ENCODE data around the gene SLC35F2. TPM values are rescaled to one million over a fixed set of nuclear protein-coding genes. Genes with fewer than 3 reads are reported as not detected.

SLC35F2 gene
- total and polyA plus RNA-seq, 2 of the 4 experiments (the other 2 are of a cell fraction), result 4.9 to 15.4 TPM

DNA sequence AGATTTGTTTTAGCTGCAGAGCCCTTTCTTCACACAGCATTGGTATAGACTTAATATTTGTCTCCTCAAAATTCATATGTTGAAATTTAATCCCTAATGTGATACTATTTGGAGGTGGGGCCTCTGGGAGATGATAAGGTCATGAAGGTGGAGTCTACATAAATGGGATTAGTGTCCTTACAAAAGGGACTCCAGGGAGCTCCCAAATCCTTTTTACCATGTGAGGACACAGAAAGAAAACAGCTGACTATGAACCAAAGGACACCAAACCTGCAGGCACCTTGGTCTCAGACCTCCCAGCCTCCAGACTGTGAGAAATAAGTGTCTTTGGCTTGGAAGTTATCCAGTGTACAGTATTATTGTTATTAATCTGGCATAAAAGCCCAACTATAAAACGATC is 10.2 kb downstream of the SLC35F2 start:
- ChIA-PET POLR2A (ENCODE audit: unreplicated experiment) (no interaction called here), CTCF (no interaction called here)
- H3K9me3 ChIP-seq (ENCODE audit: control insufficient read depth, insufficient read depth, low read length), result no peaks in the 10 kb centered on the region
- no peak overlapping the region for H3K4ac ChIP-seq (ENCODE audit: low read depth, low read length)
- dilution Hi-C loops (cut with HindIII; ENCODE audit: low sequenced_read_pairs, unreplicated experiment), result no loop called here
- H3K4me1 ChIP-seq (ENCODE audit: control insufficient read depth, insufficient read depth, low read length), result no peaks in the 10 kb centered on the region; the same call in 1 of the 2 replicates
- no peak overlapping the region for H2BK120ac ChIP-seq (ENCODE audit: low read depth, low read length)
- H4K91ac ChIP-seq (ENCODE audit: insufficient read depth, low read depth, low read length), result no peak overlapping the region
- H2BK15ac ChIP-seq (ENCODE audit: low read depth, low read length), result no peak overlapping the region
- no peak overlapping the region for H3K56ac ChIP-seq (ENCODE audit: extremely low read depth, insufficient read depth, low read length)
- H3K27ac ChIP-seq (ENCODE audit: insufficient read depth, low read length), result no peak overlapping the region
- no peak overlapping the region for H2AK9ac ChIP-seq (replicated peaks; ENCODE audit: low read depth, low read length, poor library complexity)
- no peak overlapping the region for H3K14ac ChIP-seq (replicated peaks; ENCODE audit: low read depth, low read length)
- H2BK20ac ChIP-seq (ENCODE audit: low read depth, low read length), result no peak overlapping the region
- no peak overlapping the region for H2AK5ac ChIP-seq (ENCODE audit: low read depth, low read length)
- no peak overlapping the region for H3K4me2 ChIP-seq (ENCODE audit: low read depth, low read length)
- TF ChIP-seq, protein P1, sequence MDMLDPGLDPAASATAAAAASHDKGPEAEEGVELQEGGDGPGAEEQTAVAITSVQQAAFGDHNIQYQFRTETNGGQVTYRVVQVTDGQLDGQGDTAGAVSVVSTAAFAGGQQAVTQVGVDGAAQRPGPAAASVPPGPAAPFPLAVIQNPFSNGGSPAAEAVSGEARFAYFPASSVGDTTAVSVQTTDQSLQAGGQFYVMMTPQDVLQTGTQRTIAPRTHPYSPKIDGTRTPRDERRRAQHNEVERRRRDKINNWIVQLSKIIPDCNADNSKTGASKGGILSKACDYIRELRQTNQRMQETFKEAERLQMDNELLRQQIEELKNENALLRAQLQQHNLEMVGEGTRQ (IDR thresholded peaks at IDR 0.05; ENCODE audit: low read depth, low read length), result no peak
- TF ChIP-seq RFX5 (IDR thresholded peaks at IDR 0.05; ENCODE audit: low read depth, low read length) (no peak), MXI1 (IDR thresholded peaks at IDR 0.05; ENCODE audit: borderline replicate concordance, low read depth, low read length) (no peak), FOS (IDR thresholded peaks at IDR 0.05; ENCODE audit: low read depth, low read length) (no peak), MAZ (IDR thresholded peaks at IDR 0.05; ENCODE audit: borderline replicate concordance, low read depth, low read length) (no peak), RCOR1 (IDR thresholded peaks at IDR 0.05; ENCODE audit: insufficient replicate concordance, low read length) (no peak), POLR2A (IDR thresholded peaks at IDR 0.05; ENCODE audit: low read depth, low read length) (no peak)
- TF ChIP-seq, protein P2, sequence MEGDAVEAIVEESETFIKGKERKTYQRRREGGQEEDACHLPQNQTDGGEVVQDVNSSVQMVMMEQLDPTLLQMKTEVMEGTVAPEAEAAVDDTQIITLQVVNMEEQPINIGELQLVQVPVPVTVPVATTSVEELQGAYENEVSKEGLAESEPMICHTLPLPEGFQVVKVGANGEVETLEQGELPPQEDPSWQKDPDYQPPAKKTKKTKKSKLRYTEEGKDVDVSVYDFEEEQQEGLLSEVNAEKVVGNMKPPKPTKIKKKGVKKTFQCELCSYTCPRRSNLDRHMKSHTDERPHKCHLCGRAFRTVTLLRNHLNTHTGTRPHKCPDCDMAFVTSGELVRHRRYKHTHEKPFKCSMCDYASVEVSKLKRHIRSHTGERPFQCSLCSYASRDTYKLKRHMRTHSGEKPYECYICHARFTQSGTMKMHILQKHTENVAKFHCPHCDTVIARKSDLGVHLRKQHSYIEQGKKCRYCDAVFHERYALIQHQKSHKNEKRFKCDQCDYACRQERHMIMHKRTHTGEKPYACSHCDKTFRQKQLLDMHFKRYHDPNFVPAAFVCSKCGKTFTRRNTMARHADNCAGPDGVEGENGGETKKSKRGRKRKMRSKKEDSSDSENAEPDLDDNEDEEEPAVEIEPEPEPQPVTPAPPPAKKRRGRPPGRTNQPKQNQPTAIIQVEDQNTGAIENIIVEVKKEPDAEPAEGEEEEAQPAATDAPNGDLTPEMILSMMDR (conservative IDR thresholded peaks at IDR 0.05; ENCODE audit: low read depth, low read length), result no peak
- no peaks in the 10 kb centered on the region for H3K36me3 ChIP-seq (ENCODE audit: control insufficient read depth, insufficient read depth, low read length)
- H3K4me3 ChIP-seq (ENCODE audit: insufficient read depth, low read depth, low read length), result no peak overlapping the region
- no peak overlapping the region for H4K8ac ChIP-seq (ENCODE audit: low read depth in 2 of 2, low read length in 2 of 2)
- intact Hi-C loops (cut with micrococcal nuclease), result no loop called here
- no CpG with 5 or more reads among the region's 1 CpG for WGBS, 2 experiments (ENCODE audit: extremely low coverage in 2 of 2, insufficient read length in 1 of 2)
- no peak overlapping the region for H2AFZ ChIP-seq (replicated peaks; ENCODE audit: low read length, poor library complexity)
- in situ Hi-C loops (cut with MboI; ENCODE audit: low sequenced_read_pairs), result no loop called here
- H2BK5ac ChIP-seq (ENCODE audit: low read depth, low read length, poor library complexity, severe bottlenecking), result no peak overlapping the region
- ATAC-seq (ENCODE audit: low read depth) (no peak), DNase-seq (no peak)
- no peak overlapping the region for H3K23ac ChIP-seq (ENCODE audit: low read depth, low read length)
- no peaks in the 10 kb centered on the region for H3K27me3 ChIP-seq (ENCODE audit: control insufficient read depth, insufficient read depth, low read length)
- peaks cover 7% of the 10 kb centered on the region in 2 experiments; a peak in 1 of 4 replicates for H3K79me1 ChIP-seq (ENCODE audit: low read depth in 1 of 2, low read length in 2 of 2)
- BruUV-seq (replicated peaks), result no TSS peak
- H4K20me1 ChIP-seq (ENCODE audit: insufficient read depth, low read length), result no peaks in the 10 kb centered on the region
- H3K9me1 ChIP-seq (ENCODE audit: insufficient read depth, low read length), result 0 out of 2 replicates have a peak, but pooled peaks cover 3% of the 10 kb centered on the region
- no peak overlapping the region for H3K18ac ChIP-seq (ENCODE audit: low read depth, low read length)
- no peak overlapping the region for H4K5ac ChIP-seq (ENCODE audit: low read depth, low read length)
- no peak overlapping the region for H3K9ac ChIP-seq (ENCODE audit: low read depth, low read length)

All from IMR-90 (cell line).